Right ventricle myocardium inferior (tissue), 1 donor: ENCODE data around the gene LDLRAD3. TPM values are rescaled to one million over a fixed set of nuclear protein-coding genes. Genes with fewer than 3 reads are reported as not detected.
"Not testable (repeated sequence)": the region's sequence is repeated elsewhere in the genome, so short reads cannot be mapped to it uniquely, and the experiment has no call there.

Source experiments
- ATAC-seq: fragments of 200-7000 bp; cut with Tn5 transposase; one replicate; pipeline ENCODE4 v1.9.1; 2020; ENCODE audit warnings: mild to moderate bottlenecking, moderate library complexity
- DNase-seq: peaks from one replicate; pipeline ENCODE4 v3.0.0; 2021; ENCODE audit errors: missing footprints
- intact Hi-C: fragments of 100-400 bp; cut with DNase I; formaldehyde crosslinking; loops from one replicate; pipeline ENCODE4 v1.11.0; 2022
- total RNA-seq: library from RNA; stranded (reverse); fragmentation: NEBNext Ultra II Directional; extraction: Animal tissue kit (Norgen Biotek cat#: 25700); gene quantifications from one replicate; pipeline ENCODE4 v1.2.1, GENCODE V29; 2021
- donor health status: DM: no; HTN: yes; CAD: no; lungs with severe emphysema.

The LDLRAD3 gene
- total RNA-seq, 1 donor from 2014 or later: 1.7 TPM

DNA sequence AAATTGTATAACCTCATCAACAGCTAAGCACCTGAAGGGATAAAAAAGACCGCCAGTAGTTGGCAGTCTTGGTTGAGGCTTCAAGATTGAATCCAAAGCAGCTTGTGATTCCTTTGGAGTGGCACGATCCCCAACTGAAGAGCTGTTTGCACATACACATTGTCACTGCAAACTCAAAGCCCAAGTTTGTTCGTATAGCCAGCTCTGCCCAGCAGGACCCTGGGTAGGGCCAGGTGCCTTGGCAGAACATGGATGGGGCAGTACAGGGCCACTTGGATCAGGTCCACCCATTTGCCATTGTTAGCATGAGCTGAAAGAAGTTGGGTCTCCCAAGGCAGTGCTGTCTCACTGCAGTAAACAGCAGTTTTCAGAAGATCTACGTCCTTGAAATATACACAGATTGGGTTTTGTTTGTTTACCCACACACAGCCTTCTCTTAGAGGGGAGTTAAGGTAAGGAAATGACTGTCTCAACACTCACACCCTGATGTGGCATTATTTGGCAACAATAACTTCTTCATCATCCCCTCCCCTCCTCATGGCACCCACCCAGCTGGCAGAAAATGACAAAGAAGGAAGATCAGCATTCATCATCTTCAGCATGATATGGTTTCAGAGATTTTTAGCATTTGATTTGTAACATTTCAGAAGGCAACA is 212.4 kb downstream of the LDLRAD3 start:
- intact Hi-C loops: loop anchor here (10.0 kb wide), 1 partner anchor 99 kb away; no protein-coding TSS in a partner anchor
- DNase-seq (no peak), ATAC-seq (no peak)

DNA sequence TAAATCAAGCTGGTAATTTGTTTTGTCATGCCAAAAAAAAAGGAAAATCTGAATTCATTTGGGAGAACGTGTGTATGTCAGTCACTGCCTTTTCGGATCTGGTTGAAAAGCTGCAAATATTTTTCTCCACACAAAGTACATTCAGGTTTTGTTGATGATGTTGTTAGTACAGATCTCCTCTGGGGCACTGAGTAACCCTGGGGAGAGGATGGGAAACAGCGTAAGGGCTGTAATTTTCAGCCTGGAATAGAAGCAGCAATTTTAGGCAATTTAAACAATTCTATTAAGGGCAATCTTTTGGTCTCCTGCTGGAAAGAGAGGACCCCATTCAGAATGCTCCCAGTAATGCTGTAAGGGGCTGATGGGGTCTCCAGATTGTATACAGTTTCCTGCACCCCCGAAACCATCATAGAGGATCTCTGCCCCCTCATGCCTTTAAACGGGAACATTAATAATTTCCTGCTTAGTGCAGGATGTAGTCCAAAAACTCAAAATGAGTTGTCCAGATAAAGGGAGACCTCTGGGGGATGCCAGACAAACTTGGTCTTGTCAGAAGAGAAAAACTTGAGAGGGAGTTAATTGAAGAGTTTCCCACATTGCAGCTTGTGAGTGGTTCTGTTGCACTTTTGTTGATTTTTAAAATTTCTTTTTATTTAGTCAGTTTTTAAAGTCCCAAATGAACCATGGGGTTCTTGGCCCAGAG is 213.1 kb downstream of the LDLRAD3 start:
- no peak for DNase-seq
- ATAC-seq: peak; percentile 45
- intact Hi-C loops: loop anchor here (10.0 kb wide), 1 partner anchor 98 kb away; no protein-coding TSS in a partner anchor

DNA sequence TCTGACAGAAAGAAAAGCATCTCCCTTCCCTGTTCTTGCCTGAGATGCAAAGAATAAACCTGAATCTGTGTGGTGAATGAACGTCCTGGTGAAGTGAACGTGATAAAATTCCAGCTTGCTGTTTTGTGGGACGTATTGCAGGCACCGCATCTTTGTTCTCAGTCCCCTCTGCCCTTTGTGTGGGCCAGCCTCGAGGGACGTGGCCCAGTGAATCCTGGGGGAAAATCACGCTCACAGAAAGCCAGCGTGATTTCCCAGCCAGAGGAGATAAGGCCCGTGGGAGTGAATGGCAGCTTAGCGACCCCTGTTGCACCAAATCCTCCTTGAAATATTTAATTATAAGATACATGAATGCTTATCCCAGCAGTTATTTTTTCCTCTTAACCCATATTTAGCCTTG is 216.2 kb downstream of the LDLRAD3 start:
- intact Hi-C loops: no loop called here
- DNase-seq (no peak), ATAC-seq (no peak)

DNA sequence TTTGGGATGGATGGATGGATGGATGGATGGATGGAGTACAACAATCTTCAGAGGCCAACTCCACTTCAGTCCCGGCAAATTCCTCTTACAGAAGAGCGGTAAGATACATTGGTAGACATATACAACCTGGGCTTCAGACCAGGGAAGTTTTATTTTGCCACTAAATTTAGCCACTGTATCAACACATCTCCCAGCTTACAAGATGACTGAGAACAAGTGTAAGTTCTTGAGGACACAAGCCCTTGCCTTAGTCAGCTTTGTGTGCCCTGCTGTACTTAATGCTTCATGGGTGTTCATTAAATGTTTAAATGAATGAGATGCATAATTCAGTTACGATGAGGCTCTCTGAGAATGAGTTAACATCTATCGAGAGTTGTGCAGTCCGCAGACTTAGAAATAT is 217.7 kb downstream of the LDLRAD3 start:
- DNase-seq (no peak), ATAC-seq (no peak)
- intact Hi-C loops: no loop called here

DNA sequence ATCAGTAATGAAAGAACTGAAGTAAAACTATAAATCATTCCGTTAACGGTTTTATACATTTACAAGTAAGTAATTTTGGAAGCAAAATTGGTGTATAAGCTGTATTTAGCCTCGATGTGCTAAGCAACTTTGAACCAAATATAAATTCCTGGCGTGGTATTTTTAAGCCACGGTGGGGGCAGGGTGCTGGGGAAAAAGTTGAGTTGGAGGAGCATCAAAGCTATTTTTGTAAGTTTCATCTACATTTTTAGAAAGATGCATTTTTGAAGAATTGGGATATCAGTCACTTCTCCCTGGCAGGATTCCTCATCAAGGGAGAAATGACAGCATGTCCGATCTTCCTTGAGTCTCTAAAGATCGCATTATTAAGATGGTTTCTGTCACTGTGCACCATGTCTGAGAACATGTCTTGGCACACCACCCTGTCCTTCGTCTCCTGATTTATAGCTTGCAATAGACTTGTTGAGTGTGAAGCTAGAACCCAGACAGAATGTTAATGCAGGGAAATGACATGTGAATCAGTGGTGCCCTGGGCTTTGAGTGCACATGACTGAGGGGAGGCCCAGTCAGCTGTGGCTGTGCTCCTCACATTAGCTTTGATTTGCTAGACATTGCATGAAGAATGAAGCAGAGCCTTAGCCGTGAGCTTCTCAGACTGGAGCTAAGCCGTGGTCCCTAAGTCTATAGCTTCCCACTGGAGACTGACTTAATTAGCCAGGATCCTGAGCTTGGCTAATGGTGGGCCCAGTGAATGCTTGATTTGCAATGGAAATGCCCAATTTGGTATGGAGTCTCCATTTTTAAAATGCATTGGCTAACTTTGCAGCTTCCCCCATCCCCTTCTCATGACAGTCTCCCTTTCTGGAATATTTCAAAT is 218.4 kb downstream of the LDLRAD3 start:
- DNase-seq (no peak), ATAC-seq (peak; percentile 24)
- intact Hi-C loops: no loop called here

DNA sequence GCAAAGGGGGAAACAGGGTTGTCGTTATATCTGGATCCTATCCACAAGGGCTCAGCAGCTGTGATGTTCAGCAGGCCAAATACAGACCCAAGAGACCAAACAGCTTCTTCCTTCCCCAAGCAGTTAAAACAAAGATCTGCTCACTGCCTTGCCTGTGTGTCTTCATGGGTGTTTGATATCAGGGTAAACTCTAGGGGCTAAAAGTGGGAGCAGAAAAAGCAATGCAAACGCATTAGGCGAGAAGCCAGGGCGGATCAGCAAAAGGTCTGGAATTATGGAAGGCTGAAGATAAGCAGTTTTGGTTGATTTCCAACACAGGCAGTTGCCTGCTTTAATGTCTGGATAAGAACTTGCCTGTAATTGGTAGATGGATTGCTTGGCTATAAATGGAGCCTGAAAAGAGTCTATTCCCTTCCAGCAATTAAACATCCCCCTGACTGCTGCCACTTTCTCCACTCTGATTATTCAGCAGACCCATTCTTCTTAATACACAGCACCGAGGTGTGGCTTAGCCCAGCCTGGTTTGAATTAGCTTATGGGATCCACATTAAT is 219.1 kb downstream of the LDLRAD3 start:
- intact Hi-C loops: no loop called here
- ATAC-seq: peak; percentile 63
- DNase-seq: no peak

DNA sequence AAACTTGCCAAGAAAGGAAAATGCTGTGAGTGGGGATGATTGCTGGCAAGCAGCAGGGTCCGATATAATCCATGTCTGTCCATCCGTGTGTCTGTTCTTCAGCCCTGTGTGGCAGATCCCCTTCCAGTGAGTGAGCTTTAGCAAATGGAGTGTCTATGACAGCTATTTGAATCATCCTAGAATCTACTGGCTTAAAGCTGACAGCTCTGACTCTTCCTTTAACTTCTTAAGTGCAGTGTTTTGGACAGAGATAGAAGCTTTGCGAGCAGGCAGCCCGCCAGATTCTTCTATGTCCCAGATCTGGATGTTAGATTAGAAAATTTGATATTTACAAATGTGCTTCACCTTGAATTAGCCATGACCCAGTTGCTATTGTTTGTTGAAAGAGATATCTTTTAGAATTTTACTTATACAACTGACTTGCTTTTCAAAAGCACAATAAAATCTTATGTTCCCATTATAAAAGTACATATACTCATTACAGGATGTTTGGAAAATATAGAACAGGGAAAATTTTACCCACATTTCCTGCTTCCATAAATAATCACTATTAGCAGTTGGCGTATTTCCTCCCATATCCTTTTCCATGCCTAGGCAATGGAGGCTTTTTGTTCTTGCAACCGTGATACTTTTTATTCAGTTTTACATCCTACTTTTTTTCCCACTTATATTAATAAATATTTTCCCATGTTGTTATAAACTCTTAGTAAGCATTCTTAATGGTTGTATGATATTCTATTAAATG is 220.8 kb downstream of the LDLRAD3 start:
- intact Hi-C loops: no loop called here
- no peak for ATAC-seq
- peak; percentile 59 for DNase-seq

DNA sequence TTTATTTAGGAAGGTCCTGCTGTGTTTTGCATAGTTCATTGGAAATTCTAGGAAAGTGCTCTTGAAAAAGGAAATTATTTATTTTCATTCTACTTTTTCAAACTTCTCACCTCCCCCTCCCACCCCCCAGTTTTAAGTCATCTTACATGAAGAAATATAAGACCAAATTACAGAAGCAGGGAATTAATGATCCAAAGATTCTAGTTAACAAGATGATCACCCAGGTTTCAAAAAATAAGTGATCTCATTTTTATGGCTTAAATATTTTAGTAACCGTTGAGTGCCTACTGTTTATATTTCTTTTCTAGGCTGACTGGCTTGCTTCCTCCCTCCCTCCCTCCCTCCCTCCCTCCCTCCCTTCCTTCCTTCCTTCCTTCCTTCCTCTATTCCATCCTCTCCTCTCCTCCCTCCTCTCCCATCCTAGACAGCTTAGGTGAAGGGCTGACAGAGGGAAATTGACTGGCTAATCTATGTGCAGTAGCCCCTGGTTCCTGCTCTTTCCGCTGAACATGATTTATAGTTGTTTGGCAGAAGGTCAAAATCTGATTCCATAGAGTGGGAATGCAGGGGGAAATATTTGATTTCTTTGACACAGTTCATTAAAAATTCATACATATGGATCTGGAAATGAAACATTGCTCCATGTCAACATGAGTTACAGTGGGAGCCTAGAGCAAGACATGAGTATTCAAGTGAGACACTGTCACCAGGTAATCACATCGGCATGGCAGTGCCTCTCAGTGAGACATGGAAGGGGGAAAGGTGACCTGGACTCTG is 221.9 kb downstream of the LDLRAD3 start:
- DNase-seq (no peak), ATAC-seq (no peak)
- intact Hi-C loops: no loop called here

DNA sequence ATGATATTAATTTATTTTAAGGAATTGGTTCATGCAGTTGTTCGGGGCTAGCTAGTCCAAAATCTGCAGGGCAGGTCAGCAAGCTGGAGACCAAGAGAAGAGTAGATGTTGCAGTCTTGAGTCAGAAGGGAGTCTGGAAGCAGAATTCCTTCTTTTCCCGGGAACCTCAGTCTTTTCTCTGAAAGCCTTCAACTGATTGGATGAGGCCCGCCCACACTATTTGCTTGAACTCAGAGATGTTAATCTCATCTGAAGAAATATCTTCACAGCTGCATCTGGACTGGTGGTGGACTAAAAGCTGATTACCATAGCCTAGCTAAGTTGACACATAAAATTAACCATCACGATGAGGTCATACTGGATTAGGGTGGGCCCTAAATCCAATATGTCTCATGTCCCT is 223.2 kb downstream of the LDLRAD3 start:
- ATAC-seq (no peak), DNase-seq (no peak)
- intact Hi-C loops: no loop called here

DNA sequence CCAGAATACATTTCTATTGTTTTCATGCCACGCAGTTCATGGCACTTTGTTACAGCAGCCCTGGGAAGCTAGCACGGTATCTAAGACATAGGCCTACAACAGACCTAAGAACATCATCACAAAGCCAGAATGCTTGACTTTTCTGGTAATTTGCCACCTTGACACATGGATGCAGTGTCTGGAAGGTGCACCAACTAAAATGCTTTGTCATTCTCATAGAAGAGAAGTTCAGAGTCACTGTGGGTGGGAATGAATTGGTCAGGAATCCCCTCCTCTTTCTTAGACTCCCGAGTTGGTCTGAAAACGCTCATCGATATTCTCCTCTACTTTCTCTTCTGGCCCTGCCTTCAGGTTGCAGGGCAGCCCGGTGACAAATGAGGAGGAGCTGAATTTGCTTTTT is 223.9 kb downstream of the LDLRAD3 start:
- no peak for DNase-seq
- intact Hi-C loops: no loop called here

DNA sequence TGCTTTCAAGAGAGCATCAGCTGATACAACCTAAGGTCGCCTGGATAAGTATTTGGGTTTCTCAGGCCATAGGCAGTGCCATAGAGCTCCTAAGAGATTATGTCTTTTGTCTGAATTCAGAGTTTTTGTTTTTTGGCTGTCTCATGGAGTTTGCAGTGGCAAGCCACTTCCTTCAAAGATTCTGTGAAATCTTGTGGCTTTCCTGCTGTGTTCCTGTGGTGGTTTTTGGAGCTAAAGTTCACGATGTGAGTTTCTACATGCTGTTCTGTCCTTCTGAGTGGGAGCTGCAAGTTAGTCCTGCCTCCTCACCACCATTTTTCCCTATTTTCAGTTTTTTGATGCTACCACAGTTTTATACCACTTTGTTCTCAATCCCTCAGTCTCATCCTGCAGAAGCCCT is 234.0 kb downstream of the LDLRAD3 start:
- intact Hi-C loops: no loop called here
- no peak for ATAC-seq
- no peak for DNase-seq

More for the DNA sequence above, 223.9 kb downstream of the LDLRAD3 start:
- no peak for ATAC-seq

DNA sequence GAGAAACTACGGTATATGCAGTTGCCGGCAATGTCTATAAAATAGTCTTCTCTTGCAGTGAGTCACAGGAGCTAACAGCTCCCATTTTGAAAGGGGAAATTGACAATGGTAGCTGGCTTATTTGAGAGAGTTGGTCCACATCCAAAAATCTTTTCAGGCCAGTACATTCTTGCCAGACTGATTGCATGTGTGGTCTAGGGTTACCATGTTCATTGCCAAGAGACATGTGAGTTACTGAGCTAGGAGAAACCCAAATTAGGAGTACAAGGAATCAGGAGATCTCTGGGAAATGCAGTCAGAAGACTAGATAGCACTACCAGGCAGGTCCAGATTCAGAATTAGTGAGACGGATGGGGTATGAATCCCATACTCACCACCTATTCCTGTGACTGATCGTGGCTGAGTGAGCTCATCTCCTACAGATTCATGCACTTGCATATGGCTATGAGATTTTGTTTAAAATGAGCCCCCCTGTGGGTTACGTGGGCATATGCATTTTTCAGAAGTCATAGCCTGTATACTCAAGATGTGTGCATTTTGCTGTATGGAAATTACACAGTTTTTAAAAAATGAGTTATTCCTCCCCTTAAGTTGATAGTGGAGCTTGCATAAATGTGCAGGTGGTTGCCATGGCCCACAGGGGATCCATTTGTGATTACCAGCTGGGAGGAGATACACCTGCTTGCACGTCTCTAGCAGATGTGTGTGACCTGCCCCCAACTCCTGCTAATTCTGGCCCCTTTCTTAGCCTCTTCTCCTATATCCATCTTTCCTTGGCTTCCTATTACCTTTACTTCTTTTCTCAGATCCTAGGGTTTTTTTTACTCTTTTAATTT is 242.7 kb downstream of the LDLRAD3 start:
- ATAC-seq (peak; percentile 62), DNase-seq (no peak)
- intact Hi-C loops: no loop called here

DNA sequence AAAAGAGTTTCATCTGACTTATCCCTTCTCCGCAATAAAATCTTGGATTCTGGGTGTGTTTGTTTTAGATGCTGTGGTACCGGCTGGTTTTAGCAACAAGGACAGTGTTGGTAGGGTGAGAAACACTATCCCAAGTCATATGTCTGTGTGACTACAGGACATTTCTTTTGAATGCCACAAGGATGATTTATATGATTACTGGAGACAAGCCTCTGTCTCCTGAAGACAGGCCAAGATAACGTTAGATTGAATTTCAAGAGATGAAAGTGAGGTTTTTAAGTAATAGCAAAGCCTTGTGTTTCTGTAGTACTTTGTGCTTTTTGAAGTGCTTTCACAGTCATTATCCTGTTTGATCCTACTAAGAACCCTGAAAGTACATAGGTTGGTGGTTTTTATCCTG is 243.8 kb downstream of the LDLRAD3 start:
- ATAC-seq (no peak), DNase-seq (no peak)
- intact Hi-C loops: no loop called here

DNA sequence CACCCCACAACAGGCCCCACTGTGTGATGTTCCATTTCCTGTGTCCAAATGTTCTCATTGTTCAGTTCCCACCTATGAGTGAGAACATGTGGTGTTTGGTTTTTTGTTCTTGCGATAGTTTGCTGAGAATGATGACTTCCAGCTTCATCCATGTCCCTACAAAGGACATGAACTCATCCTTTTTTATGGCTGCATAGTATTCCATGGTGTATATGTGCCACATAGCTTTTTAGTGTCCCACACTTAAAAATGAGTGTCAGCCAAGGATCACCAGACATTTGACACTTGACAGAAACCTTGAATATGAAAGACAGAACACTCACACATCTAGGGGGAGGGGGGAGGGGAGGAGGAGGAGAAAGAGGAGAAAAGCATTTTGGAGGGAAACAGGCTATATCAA is 245.9 kb downstream of the LDLRAD3 start:
- ATAC-seq, intact Hi-C loops, DNase-seq: not testable (repeated sequence)

DNA sequence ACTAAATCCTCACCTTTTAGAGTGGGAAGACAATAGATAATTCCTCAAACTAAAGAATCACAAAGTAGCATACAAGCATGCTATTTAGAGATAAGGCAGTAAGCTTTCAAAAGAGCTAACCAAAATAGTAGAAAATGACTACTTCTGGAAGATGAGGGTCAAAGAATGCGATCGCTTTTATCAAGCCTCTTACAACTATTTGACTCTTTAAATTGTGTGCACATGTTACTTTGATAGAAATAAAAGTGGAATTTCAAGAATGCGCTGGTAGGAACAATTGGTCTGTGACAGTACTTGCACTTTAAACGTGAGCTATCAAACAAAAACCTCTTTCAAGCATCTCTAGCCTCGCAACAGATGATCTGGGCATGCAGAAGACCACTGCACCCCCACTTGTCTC is 248.1 kb downstream of the LDLRAD3 start:
- intact Hi-C loops: no loop called here
- ATAC-seq (no peak), DNase-seq (no peak)

DNA sequence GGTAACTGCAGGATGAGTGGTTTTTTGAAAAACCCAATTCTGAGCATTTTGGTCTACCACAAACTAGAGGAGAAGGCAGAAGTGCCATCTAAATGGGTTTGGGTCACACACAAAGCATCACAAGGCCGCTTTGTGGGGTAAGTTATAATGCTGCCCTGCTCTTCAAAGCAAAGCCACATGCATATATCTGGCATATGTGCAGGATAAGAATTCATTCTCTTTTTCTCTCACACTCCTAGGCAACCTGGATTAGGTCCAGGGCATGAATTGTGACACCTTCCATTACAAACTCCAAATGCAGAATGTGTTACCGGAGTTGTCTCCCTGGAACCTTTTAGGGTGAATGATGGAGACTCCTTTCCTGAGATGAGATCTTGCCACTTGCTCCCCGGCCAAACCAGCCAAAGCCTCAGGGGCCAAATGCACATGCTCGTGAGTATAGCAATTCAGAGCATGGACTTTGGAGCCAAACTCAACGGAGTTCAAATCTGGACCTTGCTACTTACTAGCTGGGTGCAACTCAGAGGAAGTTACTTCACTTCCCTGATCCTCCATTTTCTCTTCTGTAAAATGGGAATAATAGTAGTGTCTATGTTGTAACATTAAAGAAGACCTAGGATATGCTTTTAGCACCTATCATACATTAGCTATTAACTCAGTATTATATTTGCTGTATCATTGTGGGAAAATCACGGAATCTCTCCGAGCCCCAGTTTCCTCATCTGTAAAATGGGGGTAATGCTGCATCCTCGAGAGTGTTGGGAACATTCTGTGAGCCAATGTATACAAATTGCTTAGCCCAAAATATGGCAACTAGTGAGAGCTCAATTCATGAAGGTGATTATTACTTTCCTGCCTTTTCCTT is 248.8 kb downstream of the LDLRAD3 start:
- no peak for ATAC-seq
- intact Hi-C loops: no loop called here
- no peak for DNase-seq
